Erythroblast (primary cell): ENCODE measurements around the gene SLC2A3.

Source experiments
- GATA1 ChIP-seq: IDR thresholded peaks from 2 replicates; pipeline ENCODE4 v1.6.1; 2011; ENCODE audit warnings: low read depth, mild to moderate bottlenecking, control low read depth, low read length, moderate library complexity
- POLR2A ChIP-seq: IDR thresholded peaks from 2 replicates; pipeline ENCODE4 v1.6.1; 2011; ENCODE audit warnings: mild to moderate bottlenecking, low read length

DNA sequence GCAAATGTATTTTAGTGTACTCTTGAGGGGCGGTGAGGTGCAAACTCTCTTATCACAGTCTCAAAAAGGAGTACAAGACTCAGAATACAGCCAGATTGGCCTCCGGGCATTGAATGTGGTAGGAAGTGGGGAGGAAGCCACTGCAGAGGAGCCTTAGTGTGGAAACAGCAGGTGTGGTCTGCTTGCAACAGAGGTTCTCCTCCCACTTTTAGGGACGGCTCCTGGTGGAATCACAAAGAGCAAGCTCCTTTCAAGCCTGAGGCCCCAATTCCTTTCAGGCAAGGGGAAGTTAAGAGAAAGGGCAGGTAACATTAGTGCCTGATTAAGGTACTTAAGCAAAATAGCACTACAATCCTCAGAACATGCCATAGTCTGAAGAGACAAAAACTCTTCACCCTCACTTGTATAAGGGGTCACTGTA is 23.7 kb upstream of the SLC2A3 start:
- TF ChIP-seq POLR2A (no peak), GATA1 (no peak)
